HepG2 (cell line): ENCODE results near the gene UTS2R. TPM values are rescaled to one million over a fixed set of nuclear protein-coding genes. Genes with fewer than 3 reads are reported as not detected.
A peak's percentile ranks its signal among the peaks of the same experiment; 100 is the strongest.

Experiments used
- ETV5 ChIP-seq: IDR thresholded peaks from 2 replicates; pipeline ENCODE4 v1.6.1; 2018; ENCODE audit warnings: missing biosample characterization, missing genetic modification reagents, inconsistent platforms, borderline replicate concordance
- KLF15 ChIP-seq: sonication (generic); formaldehyde crosslinking; IDR thresholded peaks from 2 replicates; pipeline ENCODE4 v1.8.1; 2023; ENCODE audit warnings: borderline replicate concordance, mild to moderate bottlenecking, inconsistent platforms, missing genetic modification reagents, mixed read lengths
- MAF1 ChIP-seq: sonication (generic); formaldehyde crosslinking; IDR thresholded peaks from 2 replicates; pipeline ENCODE4 v1.5.0; 2020; ENCODE audit warnings: missing genetic modification reagents, borderline replicate concordance
- POLR2AphosphoS5 ChIP-seq: IDR thresholded peaks from 2 replicates; pipeline ENCODE4 v1.6.1; 2012; ENCODE audit warnings: low read depth, low read length
- SALL1 ChIP-seq: sonication (generic); formaldehyde crosslinking; IDR thresholded peaks from 2 replicates; pipeline ENCODE4 v1.8.0; 2022; ENCODE audit warnings: mild to moderate bottlenecking, missing genetic modification reagents
- SALL2 ChIP-seq: sonication (generic); formaldehyde crosslinking; IDR thresholded peaks from 2 replicates; pipeline ENCODE4 v1.8.1; 2023; ENCODE audit warnings: mild to moderate bottlenecking, missing genetic modification reagents, inconsistent platforms
- SMAD1 ChIP-seq: sonication (generic); formaldehyde crosslinking; IDR thresholded peaks from 2 replicates; pipeline ENCODE4 v1.4.0; 2020; ENCODE audit warnings: missing genetic modification reagents, low read depth, mild to moderate bottlenecking, borderline replicate concordance
- TAF15 ChIP-seq: fragments of 200-400 bp; formaldehyde crosslinking; IDR thresholded peaks from one replicate; pipeline ENCODE4 v1.6.1; 2018; ENCODE audit warnings: mild to moderate bottlenecking, low read depth, low read length; ENCODE audit not compliant: poor library complexity, severe bottlenecking
- TCF12 ChIP-seq, 2 experiments: fragments of 450-650 bp in 1 of 2; sonication (generic) in 1 of 2; formaldehyde crosslinking in 1 of 2; IDR thresholded peaks; 2 replicates each; pipeline versions ENCODE4 v1.6.1 to v1.8.0; 2017 to 2022; ENCODE audit warnings: antibody characterized with exemption in 1 of 2, mild to moderate bottlenecking in 1 of 2, missing genetic modification reagents in 1 of 2, moderate library complexity in 1 of 2
- ZNF430 ChIP-seq: sonication (generic); formaldehyde crosslinking; IDR thresholded peaks from 2 replicates; pipeline ENCODE4 v1.9.0; 2021; ENCODE audit warnings: mild to moderate bottlenecking, missing genetic modification reagents
- ZNF75D ChIP-seq: sonication (generic); formaldehyde crosslinking; IDR thresholded peaks from 2 replicates; pipeline ENCODE4 v1.8.1; 2023; ENCODE audit warnings: missing genetic modification reagents, mild to moderate bottlenecking, borderline replicate concordance
- ZSCAN22 ChIP-seq: sonication (generic); formaldehyde crosslinking; IDR thresholded peaks from 2 replicates; pipeline ENCODE4 v1.4.0; 2020; ENCODE audit warnings: mild to moderate bottlenecking, missing genetic modification reagents
- polyA plus RNA-seq, 8 experiments: library from polyadenylated mRNA; depleted of rRNA in 3 of 8; stranded (reverse) in 7 of 8; unstranded in 1 of 8; fragments of >200 nt; fragmentation: Illumina TruSeq in 4 of 8; extraction: Trizol in 4 of 8; gene quantifications; 2 replicates each; pipeline versions ENCODE4 v1.2.1 to v1.2.3, GENCODE V29; 2011 to 2016; ENCODE audit warnings: low read depth in 4 of 8, missing spikeins in 1 of 8, mixed read lengths in 1 of 8; ENCODE audit not compliant: insufficient read depth in 1 of 8
- total RNA-seq, 5 experiments: library from RNA; depleted of rRNA; stranded (reverse); fragments of >200 nt; fragmentation: Illumina TruSeq; extraction: Trizol; gene quantifications; 2 replicates each; pipeline ENCODE4 v1.2.3, GENCODE V29; 2016; ENCODE audit warnings: low read depth in 1 of 5
- TF ChIP-seq, protein P1 (sequence below): sonication (generic); formaldehyde crosslinking; IDR thresholded peaks from 2 replicates; pipeline ENCODE4 v1.4.0; 2020; ENCODE audit warnings: mild to moderate bottlenecking, low read depth, missing genetic modification reagents
- TF ChIP-seq, protein P2 (sequence below): sonication (generic); formaldehyde crosslinking; IDR thresholded peaks from 2 replicates; pipeline ENCODE4 v1.5.1; 2020; ENCODE audit warnings: missing genetic modification reagents, mild to moderate bottlenecking, borderline replicate concordance
- TF ChIP-seq, protein P3 (sequence below): sonication (generic); formaldehyde crosslinking; IDR thresholded peaks from one replicate; pipeline ENCODE4 v1.5.1; 2020; ENCODE audit warnings: mild to moderate bottlenecking, missing genetic modification reagents; ENCODE audit errors: not compliant biosample characterization
- TF ChIP-seq, protein P4 (sequence below): sonication (generic); formaldehyde crosslinking; IDR thresholded peaks from 2 replicates; pipeline ENCODE4 v1.5.0; 2020; ENCODE audit warnings: missing genetic modification reagents, mild to moderate bottlenecking, borderline replicate concordance

Gene UTS2R
- total and polyA plus RNA-seq, 2 of the 13 experiments (the other 11 are each of a cell fraction or from before 2014, with no cell fraction given), result 0.13 to 0.15 TPM

DNA sequence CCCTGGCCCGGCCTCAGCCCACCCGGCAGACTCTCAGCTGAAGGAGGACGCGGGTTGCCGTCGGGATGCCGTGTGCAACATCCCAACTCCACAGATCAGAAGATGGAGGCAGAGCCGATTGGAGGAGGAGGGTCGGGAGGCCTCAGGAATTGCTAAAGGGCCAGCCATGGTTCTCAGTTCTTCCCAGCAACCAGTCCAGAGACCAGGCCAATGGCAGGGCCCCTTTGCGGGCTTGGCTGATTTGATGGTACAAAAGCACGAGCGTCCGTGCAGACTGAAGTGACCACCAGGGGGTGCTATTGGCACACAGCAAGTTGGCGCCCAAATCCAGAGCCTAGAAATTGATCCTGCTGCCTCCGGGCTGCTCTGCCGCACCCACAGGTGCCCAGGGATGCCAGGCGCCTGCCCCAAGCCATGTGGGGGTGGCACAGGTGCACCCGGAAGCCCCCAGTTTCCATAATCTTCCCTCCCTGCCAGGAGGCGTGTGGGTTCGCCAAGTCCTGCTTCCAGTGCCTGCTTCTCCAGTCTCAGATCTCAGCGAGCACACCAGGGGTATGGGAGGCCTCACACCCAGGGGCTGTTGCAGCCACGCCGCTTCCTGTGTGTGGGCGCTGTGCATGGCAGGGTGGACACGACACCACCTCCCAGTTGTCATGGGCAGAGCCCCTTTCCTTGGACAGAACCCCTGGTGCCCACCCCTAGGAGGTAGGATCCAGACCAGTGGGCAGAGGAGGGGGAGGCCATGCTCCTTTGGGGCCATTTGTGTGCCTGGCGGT, 19.7 kb upstream of the UTS2R start (continued):
- TF ChIP-seq, protein P1, sequence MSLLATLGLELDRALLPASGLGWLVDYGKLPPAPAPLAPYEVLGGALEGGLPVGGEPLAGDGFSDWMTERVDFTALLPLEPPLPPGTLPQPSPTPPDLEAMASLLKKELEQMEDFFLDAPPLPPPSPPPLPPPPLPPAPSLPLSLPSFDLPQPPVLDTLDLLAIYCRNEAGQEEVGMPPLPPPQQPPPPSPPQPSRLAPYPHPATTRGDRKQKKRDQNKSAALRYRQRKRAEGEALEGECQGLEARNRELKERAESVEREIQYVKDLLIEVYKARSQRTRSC, result no peak
- TF ChIP-seq MAF1 (CRISPR knock-in tag) (no peak), TCF12 (IDR thresholded peaks at IDR 0.05) (no peak), TCF12 (CRISPR knock-in tag; IDR thresholded peaks at IDR 0.05) (no peak), ZNF75D (no peak), SMAD1 (0 out of 2 replicates have a peak, but pooled peaks have one; percentile 74), TAF15 (no peak), POLR2AphosphoS5 (no peak), ZSCAN22 (no peak), SALL2 (CRISPR knock-in tag) (peak; percentile 76; the same call in 1 of the 2 replicates), SALL1 (CRISPR knock-in tag) (peak; percentile 88), KLF15 (0 out of 2 replicates have a peak, but pooled peaks have one; percentile 59), ZNF430 (CRISPR knock-in tag) (peak; percentile 66), ETV5 (0 out of 2 replicates have a peak, but pooled peaks have one; percentile 49)
- TF ChIP-seq, protein P2, sequence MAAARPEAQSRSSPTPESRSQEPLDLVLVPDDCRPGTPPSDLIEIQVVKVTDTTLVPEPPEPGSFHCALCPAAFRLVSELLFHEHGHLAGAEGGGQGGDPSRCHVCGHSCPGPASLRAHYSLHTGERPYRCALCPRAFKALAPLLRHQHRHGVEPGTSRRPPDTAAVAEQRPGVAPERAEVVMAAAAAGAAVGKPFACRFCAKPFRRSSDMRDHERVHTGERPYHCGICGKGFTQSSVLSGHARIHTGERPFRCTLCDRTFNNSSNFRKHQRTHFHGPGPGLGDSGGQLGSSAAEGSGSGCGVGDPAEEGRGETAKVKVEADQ (CRISPR knock-in tag), result no peak
- TF ChIP-seq, protein P3, sequence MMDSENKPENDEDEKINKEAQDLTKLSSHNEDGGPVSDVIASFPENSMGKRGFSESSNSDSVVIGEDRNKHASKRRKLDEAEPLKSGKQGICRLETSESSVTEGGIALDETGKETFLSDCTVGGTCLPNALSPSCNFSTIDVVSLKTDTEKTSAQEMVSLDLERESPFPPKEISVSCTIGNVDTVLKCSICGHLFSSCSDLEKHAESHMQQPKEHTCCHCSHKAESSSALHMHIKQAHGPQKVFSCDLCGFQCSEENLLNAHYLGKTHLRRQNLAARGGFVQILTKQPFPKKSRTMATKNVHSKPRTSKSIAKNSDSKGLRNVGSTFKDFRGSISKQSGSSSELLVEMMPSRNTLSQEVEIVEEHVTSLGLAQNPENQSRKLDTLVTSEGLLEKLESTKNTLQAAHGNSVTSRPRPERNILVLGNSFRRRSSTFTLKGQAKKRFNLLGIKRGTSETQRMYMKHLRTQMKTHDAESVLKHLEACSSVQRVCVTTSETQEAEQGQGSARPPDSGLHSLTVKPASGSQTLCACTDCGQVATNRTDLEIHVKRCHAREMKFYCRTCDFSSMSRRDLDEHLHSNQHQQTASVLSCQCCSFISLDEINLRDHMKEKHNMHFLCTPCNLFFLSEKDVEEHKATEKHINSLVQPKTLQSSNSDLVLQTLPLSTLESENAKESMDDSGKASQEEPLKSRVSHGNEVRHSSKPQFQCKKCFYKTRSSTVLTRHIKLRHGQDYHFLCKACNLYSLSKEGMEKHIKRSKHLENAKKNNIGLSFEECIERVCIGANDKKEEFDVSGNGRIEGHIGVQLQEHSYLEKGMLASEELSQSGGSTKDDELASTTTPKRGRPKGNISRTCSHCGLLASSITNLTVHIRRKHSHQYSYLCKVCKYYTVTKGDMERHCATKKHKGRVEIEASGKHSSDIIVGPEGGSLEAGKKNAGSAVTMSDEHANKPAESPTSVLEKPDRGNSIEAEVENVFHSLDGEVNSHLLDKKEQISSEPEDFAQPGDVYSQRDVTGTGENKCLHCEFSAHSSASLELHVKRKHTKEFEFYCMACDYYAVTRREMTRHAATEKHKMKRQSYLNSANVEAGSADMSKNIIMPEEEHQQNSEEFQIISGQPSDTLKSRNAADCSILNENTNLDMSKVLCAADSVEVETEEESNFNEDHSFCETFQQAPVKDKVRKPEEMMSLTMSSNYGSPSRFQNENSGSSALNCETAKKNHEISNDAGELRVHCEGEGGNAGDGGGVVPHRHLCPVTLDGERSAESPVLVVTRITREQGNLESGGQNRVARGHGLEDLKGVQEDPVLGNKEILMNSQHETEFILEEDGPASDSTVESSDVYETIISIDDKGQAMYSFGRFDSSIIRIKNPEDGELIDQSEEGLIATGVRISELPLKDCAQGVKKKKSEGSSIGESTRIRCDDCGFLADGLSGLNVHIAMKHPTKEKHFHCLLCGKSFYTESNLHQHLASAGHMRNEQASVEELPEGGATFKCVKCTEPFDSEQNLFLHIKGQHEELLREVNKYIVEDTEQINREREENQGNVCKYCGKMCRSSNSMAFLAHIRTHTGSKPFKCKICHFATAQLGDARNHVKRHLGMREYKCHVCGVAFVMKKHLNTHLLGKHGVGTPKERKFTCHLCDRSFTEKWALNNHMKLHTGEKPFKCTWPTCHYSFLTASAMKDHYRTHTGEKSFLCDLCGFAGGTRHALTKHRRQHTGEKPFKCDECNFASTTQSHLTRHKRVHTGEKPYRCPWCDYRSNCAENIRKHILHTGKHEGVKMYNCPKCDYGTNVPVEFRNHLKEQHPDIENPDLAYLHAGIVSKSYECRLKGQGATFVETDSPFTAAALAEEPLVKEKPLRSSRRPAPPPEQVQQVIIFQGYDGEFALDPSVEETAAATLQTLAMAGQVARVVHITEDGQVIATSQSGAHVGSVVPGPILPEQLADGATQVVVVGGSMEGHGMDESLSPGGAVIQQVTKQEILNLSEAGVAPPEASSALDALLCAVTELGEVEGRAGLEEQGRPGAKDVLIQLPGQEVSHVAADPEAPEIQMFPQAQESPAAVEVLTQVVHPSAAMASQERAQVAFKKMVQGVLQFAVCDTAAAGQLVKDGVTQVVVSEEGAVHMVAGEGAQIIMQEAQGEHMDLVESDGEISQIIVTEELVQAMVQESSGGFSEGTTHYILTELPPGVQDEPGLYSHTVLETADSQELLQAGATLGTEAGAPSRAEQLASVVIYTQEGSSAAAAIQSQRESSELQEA (CRISPR knock-in tag), result no peak
- TF ChIP-seq, protein P4, sequence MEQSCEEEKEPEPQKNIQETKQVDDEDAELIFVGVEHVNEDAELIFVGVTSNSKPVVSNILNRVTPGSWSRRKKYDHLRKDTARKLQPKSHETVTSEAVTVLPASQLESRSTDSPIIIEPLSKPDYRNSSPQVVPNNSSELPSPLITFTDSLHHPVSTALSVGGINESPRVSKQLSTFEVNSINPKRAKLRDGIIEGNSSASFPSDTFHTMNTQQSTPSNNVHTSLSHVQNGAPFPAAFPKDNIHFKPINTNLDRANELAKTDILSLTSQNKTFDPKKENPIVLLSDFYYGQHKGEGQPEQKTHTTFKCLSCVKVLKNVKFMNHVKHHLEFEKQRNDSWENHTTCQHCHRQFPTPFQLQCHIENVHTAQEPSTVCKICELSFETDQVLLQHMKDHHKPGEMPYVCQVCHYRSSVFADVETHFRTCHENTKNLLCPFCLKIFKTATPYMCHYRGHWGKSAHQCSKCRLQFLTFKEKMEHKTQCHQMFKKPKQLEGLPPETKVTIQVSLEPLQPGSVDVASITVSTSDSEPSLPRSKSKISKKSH, result no peak
